ENCODE data around the gene TMEM80.

TMEM80 gene

DNA sequence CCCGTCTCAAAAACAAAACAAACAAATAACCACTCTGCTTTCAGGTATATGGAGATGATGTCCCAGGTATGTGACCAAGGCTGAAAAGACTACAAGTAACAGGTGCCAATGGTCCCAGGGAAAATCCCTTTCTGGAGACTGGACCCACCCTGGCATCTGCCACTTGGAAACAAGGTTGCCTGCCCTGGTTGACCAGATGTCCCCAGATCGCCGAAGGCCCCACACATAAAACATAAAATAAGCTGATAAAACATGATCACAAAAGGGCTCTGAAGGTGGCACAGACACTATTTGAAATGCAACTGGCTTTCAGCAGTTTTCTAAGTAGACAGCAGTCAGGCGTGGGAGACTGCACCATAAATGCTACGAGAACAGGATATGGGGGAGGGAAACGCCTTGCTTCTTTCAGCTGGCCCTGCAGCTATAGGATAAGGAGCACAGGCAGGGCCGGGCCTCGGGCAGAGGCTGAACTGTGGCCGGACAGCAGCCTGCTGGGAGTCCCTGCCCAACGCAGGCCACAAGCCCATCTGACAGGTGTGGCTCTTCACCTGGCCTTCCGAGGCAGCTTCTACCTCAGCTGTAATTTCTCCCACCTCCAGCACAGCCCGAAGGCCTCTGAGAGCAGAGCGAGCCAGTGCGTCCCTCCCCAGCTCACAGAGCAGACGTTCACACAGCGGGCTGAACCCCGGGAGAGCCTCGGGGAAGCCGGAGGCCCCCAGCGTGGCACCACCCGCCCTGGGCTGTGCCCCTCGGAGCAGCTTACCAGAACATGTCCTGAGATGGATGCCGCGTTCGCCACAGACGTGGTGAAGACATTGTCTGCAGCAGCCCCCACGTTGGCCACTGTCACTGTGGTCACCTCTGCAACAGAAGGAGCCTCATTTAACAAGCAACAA is 4.6 kb upstream of the TMEM80 start:
- H3K9me3 ChIP-seq (ENCODE audit: control insufficient read depth in 2 of 2, low read length in 2 of 2): no peaks in the 10 kb centered on the region
- peaks cover 20 to 30% of the 10 kb centered on the region in 2 donors for H3K36me3 ChIP-seq (ENCODE audit: control insufficient read depth in 2 of 2, insufficient read depth in 2 of 2, low read length in 2 of 2)
- peaks cover 26 to 34% of the 10 kb centered on the region in 2 donors for H3K4me1 ChIP-seq (ENCODE audit: control insufficient read depth in 2 of 2, insufficient read depth in 2 of 2, low read length in 2 of 2)
- peak overlapping the region in 1 of 2 donors; percentile 31 for H3K9ac ChIP-seq (ENCODE audit: low read depth in 1 of 2, low read length in 2 of 2)
- H3K4me3 ChIP-seq (ENCODE audit: low read length in 2 of 2): no peak overlapping the region
- peak overlapping the region; percentile 52 to 80 for H3K27ac ChIP-seq (ENCODE audit: low read depth in 2 of 2, low read length in 2 of 2)
- no peaks in the 10 kb centered on the region for H3K27me3 ChIP-seq (ENCODE audit: control insufficient read depth in 2 of 2, insufficient read depth in 2 of 2, low read length in 2 of 2)

- Histone ChIP-seq H3K9me3 (ENCODE audit: control insufficient read depth in 2 of 2, low read length in 2 of 2) (no peaks in the 10 kb centered on the region), H3K4me3 (ENCODE audit: low read length in 2 of 2) (no peak overlapping the region), H3K27ac (ENCODE audit: low read depth in 2 of 2, low read length in 2 of 2) (peak overlapping the region in 1 of 2 donors; percentile 52), H3K9ac (ENCODE audit: low read depth in 1 of 2, low read length in 2 of 2) (no peak overlapping the region), H3K4me1 (ENCODE audit: control insufficient read depth in 2 of 2, insufficient read depth in 2 of 2, low read length in 2 of 2) (peaks cover 28 to 40% of the 10 kb centered on the region in 2 donors), H3K36me3 (ENCODE audit: control insufficient read depth in 2 of 2, insufficient read depth in 2 of 2, low read length in 2 of 2) (peaks cover 13 to 22% of the 10 kb centered on the region in 2 donors), H3K27me3 (ENCODE audit: control insufficient read depth in 2 of 2, insufficient read depth in 2 of 2, low read length in 2 of 2) (no peaks in the 10 kb centered on the region)
Measured at GRCh38 chr11:691710-692590, 3.7 kb upstream of the TMEM80 start.

DNA sequence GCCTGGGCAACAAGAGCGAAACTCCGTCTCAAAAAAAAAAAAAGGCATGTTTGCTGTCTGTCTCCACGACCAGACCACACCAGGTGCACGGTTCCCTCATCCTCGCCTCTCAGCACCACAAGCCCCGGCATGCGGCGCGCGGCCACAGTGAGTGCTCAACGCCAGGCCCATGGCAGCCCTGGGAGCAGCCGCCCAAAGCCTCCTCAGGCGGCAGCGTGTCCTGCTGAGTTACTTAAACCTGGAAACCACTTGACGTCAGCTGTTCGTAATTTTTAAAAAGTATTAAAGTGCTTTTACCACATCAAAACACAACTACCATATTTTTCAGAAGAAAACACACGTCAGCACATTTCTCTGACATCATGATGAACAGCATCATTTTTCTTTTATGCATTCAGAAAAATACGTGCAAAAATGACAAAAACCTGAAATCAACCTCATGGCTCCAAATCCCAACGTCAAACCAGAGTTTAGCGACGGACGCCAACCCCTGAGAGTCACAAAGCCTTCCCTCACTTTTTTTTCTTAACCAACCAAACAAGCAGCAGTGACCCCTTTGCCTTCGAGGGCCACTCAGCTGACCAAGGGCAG is 2.7 kb upstream of the TMEM80 start:
- peaks cover 29 to 47% of the 10 kb centered on the region in 2 donors for H3K4me1 ChIP-seq (ENCODE audit: control insufficient read depth in 2 of 2, insufficient read depth in 2 of 2, low read length in 2 of 2)
- H3K4me3 ChIP-seq (ENCODE audit: low read length in 2 of 2): no peak overlapping the region
- H3K9ac ChIP-seq (ENCODE audit: low read depth in 1 of 2, low read length in 2 of 2): no peak overlapping the region
- H3K36me3 ChIP-seq (ENCODE audit: control insufficient read depth in 2 of 2, insufficient read depth in 2 of 2, low read length in 2 of 2): peaks cover 9 to 16% of the 10 kb centered on the region in 2 donors
- no peaks in the 10 kb centered on the region for H3K27me3 ChIP-seq (ENCODE audit: control insufficient read depth in 2 of 2, insufficient read depth in 2 of 2, low read length in 2 of 2)
- no peaks in the 10 kb centered on the region for H3K9me3 ChIP-seq (ENCODE audit: control insufficient read depth in 2 of 2, low read length in 2 of 2)
- no peak overlapping the region for H3K27ac ChIP-seq (ENCODE audit: low read depth in 2 of 2, low read length in 2 of 2)

GRCh38 chr11:693415-693831 is 2.2 kb upstream of the TMEM80 start:
- H3K4me1 ChIP-seq (ENCODE audit: control insufficient read depth in 2 of 2, insufficient read depth in 2 of 2, low read length in 2 of 2): peaks cover 30 to 47% of the 10 kb centered on the region in 2 donors
- no peaks in the 10 kb centered on the region for H3K9me3 ChIP-seq (ENCODE audit: control insufficient read depth in 2 of 2, low read length in 2 of 2)
- peaks cover 6 to 14% of the 10 kb centered on the region in 2 donors for H3K36me3 ChIP-seq (ENCODE audit: control insufficient read depth in 2 of 2, insufficient read depth in 2 of 2, low read length in 2 of 2)
- no peaks in the 10 kb centered on the region for H3K27me3 ChIP-seq (ENCODE audit: control insufficient read depth in 2 of 2, insufficient read depth in 2 of 2, low read length in 2 of 2)
- peak overlapping the region in 1 of 2 donors; percentile 44 for H3K4me3 ChIP-seq (ENCODE audit: low read length in 2 of 2)
- H3K27ac ChIP-seq (ENCODE audit: low read depth in 2 of 2, low read length in 2 of 2): no peak overlapping the region
- H3K9ac ChIP-seq (ENCODE audit: low read depth in 1 of 2, low read length in 2 of 2): peak overlapping the region; percentile 24 to 34

DNA sequence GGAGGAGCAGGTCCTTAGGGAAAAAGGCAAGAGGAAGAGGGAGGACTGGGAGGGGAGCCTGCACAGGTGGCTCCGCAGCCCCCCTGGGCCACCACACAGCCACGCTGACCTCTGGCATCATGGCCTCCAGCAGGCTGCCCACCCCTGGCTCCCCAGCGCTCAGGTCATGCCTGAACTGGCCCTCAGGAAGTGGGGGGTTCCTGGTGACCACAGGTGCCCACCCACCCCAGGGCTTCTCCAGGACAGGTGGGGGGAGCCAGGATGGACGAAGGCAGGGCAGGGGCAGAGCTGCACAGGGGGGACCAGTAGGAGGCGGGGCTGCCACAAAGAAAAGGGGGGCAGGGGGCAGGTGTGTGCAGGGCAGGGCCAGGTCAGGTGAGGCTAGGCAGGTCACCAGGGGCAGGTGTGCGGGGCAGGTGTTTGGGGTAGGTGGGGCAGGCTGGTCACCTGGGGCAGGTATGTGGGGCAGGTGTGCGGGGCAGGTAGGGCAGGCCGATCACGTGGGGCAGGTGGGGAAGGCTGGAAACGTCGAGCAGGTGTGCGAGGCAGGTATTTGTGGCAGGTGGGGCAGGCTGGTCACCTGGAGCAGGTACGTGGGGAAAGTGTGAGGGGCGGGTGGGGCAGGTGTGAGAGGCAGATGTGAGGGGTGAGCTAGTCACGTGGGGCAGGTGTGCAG is 1.6 kb upstream of the TMEM80 start:
- Histone ChIP-seq H3K27me3 (ENCODE audit: control insufficient read depth in 2 of 2, insufficient read depth in 2 of 2, low read length in 2 of 2) (no peaks in the 10 kb centered on the region), H3K4me1 (ENCODE audit: control insufficient read depth in 2 of 2, insufficient read depth in 2 of 2, low read length in 2 of 2) (peaks cover 30 to 47% of the 10 kb centered on the region in 2 donors), H3K4me3 (ENCODE audit: low read length in 2 of 2) (peak overlapping the region; percentile 44 to 65), H3K36me3 (ENCODE audit: control insufficient read depth in 2 of 2, insufficient read depth in 2 of 2, low read length in 2 of 2) (peaks cover 0 to 12% of the 10 kb centered on the region in 2 donors), H3K9ac (ENCODE audit: low read depth in 1 of 2, low read length in 2 of 2) (peak overlapping the region in 1 of 2 donors; percentile 34), H3K9me3 (ENCODE audit: control insufficient read depth in 2 of 2, low read length in 2 of 2) (no peaks in the 10 kb centered on the region), H3K27ac (ENCODE audit: low read depth in 2 of 2, low read length in 2 of 2) (peak overlapping the region in 1 of 2 donors; percentile 29)

- Histone ChIP-seq H3K36me3 (ENCODE audit: control insufficient read depth in 2 of 2, insufficient read depth in 2 of 2, low read length in 2 of 2) (peaks cover 0 to 8% of the 10 kb centered on the region in 2 donors), H3K4me1 (ENCODE audit: control insufficient read depth in 2 of 2, insufficient read depth in 2 of 2, low read length in 2 of 2) (peaks cover 30 to 47% of the 10 kb centered on the region in 2 donors)
Measured at GRCh38 chr11:694563-695287, 891 bp upstream of the TMEM80 start, which contains the start of gene DEAF1. TSS of gene DEAF1 (minus strand) at chr11:695222. CDS start at chr11:695047, 175 bp downstream.

GRCh38 chr11:695288-695537 is 403 bp upstream of the TMEM80 start:
- peaks cover 30 to 47% of the 10 kb centered on the region in 2 donors for H3K4me1 ChIP-seq (ENCODE audit: control insufficient read depth in 2 of 2, insufficient read depth in 2 of 2, low read length in 2 of 2)
- peak overlapping the region; percentile 83 to 93 for H3K4me3 ChIP-seq (ENCODE audit: low read length in 2 of 2)
- peaks cover 0 to 8% of the 10 kb centered on the region in 2 donors for H3K36me3 ChIP-seq (ENCODE audit: control insufficient read depth in 2 of 2, insufficient read depth in 2 of 2, low read length in 2 of 2)
- peak overlapping the region; percentile 99 to 100 for H3K27ac ChIP-seq (ENCODE audit: low read depth in 2 of 2, low read length in 2 of 2)
- H3K9ac ChIP-seq (ENCODE audit: low read depth in 1 of 2, low read length in 2 of 2): peak overlapping the region; percentile 94 to 100
- no peaks in the 10 kb centered on the region for H3K9me3 ChIP-seq (ENCODE audit: control insufficient read depth in 2 of 2, low read length in 2 of 2)
- no peaks in the 10 kb centered on the region for H3K27me3 ChIP-seq (ENCODE audit: control insufficient read depth in 2 of 2, insufficient read depth in 2 of 2, low read length in 2 of 2)

More at GRCh38 chr11:694563-695287, 891 bp upstream of the TMEM80 start, which contains the start of gene DEAF1:
- Histone ChIP-seq H3K27me3 (ENCODE audit: control insufficient read depth in 2 of 2, insufficient read depth in 2 of 2, low read length in 2 of 2) (no peaks in the 10 kb centered on the region), H3K9ac (ENCODE audit: low read depth in 1 of 2, low read length in 2 of 2) (peak within 1 kb of the TSS; percentile 94 to 100), H3K4me3 (ENCODE audit: low read length in 2 of 2) (peak within 1 kb of the TSS; percentile 85 to 93), H3K9me3 (ENCODE audit: control insufficient read depth in 2 of 2, low read length in 2 of 2) (no peaks in the 10 kb centered on the region), H3K27ac (ENCODE audit: low read depth in 2 of 2, low read length in 2 of 2) (peak within 1 kb of the TSS; percentile 99 to 100)

DNA sequence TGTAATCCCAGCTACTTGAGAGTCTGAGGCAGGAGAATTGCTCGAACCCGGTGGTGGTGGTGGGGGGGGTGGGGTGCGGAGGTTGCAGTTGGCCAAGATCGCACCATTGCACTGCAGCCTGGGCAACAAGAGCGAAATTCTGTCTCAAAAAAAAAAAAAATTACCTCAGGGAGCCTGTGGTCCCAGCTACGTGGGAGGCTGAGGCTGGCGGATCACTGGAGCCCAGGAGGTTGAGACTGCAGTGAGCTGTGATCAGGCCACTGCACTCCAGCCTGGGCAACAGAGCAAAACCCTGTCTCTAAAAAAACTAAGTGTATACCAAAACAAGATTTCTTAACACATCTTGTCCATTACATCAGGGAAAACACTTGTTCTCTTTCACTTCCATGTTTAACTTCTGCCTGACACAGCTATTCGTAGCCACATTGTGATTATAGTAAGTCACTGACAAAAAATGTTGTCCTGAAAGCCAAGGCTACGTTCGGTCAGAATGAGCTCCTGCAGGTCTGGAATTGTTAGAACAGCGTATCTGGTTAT is 1.4 kb downstream of the TMEM80 start:
- H3K9ac ChIP-seq (ENCODE audit: low read depth in 1 of 2, low read length in 2 of 2): no peak overlapping the region
- peaks cover 17 to 31% of the 10 kb centered on the region in 2 donors for H3K4me1 ChIP-seq (ENCODE audit: control insufficient read depth in 2 of 2, insufficient read depth in 2 of 2, low read length in 2 of 2)
- peaks cover 0 to 19% of the 10 kb centered on the region in 2 donors for H3K36me3 ChIP-seq (ENCODE audit: control insufficient read depth in 2 of 2, insufficient read depth in 2 of 2, low read length in 2 of 2)
- H3K27ac ChIP-seq (ENCODE audit: low read depth in 2 of 2, low read length in 2 of 2): peak overlapping the region; percentile 99 to 100
- H3K9me3 ChIP-seq (ENCODE audit: control insufficient read depth in 2 of 2, low read length in 2 of 2): no peaks in the 10 kb centered on the region
- no peaks in the 10 kb centered on the region for H3K27me3 ChIP-seq (ENCODE audit: control insufficient read depth in 2 of 2, insufficient read depth in 2 of 2, low read length in 2 of 2)
- peak overlapping the region in 1 of 2 donors; percentile 0 for H3K4me3 ChIP-seq (ENCODE audit: low read length in 2 of 2)
